Stimulated activated CD4-positive, alpha-beta T cell treated with anti-CD3 and anti-CD28 coated beads, Interleukin-15, amount 100 ng/mL, for 1 hour (primary cell): ENCODE data around the gene PGA5.
"Not testable (repeated sequence)": the region's sequence is repeated elsewhere in the genome, so short reads cannot be mapped to it uniquely, and the experiment has no call there.

Source experiments
- DNase-seq, 2 donors: peaks; one replicate each; pipeline ENCODE4 v3.0.0-alpha.2; 2020; ENCODE audit warnings: low read depth in 1 of 2, low spot score in 1 of 2

PGA5 gene

GRCh38 chr11:61240875-61241274 lies at the start of gene PGA5:
PGA5 (plus strand) TSS chr11:61241175; CDS start chr11:61241227, 52 bp downstream.
- DNase-seq: not testable (repeated sequence)

- no peak for DNase-seq
These were observed 47.4 kb upstream of the PGA5 start for GRCh38 chr11:61193596-61193995.

DNA sequence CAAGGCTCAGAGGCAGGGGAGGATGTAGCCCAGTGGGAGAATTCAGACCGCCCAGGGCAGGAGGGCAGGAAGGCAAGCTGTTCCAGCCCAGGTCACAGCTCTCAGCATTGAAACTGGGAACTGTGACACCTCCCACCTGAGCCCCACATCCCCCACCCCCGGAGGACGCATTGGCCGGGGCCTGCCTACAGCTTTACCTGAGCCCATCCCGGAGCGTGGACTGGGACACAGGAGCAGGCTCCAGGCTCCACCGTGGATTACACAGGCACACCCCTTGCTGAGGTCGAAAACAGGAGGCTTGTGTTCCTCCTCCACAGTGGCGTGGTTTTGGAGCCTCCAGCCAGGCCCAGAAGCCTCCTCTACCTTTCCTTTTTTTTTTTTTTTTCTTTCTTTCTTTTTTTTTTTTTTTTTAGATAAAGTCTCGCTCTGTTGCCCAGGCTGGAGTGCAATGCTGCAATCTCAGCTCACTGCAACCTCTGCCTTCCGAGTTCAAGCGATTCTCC lies 46.8 kb upstream of the PGA5 start:
- no peak for DNase-seq

DNA sequence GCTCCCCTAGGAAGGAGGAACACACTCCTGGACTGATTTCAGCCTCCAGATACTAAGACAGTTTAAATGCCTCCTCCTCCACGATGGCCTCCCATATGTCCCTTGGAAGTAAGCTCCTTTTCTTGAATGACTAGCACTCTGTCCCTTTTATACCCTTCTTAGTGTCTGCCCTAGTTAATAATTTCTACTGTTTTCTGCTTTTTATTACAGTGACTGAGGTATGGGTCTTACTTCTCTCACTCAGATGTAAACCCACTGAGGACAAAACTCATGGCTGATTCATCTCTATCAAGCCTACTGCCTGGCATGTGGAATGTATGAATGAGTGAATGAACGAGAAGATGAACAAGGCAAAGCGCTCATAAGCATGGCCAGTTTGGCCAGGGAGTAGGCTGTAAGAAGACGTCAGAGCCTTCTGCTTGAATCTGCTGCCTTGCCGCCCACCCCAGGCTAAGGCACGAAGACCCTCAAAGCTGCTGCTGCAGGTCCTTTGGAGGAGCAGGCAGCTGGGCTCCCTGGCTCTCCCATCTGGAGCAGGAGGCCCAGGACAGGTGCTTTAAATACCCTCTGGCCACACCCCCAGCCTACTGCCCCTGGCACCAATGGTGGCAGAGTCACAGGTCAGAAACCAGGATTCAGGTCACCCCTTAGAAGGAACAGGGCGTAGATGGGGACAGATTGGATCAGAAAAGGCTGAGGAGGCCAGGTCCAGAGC lies 45.8 kb upstream of the PGA5 start:
- no peak for DNase-seq

DNA sequence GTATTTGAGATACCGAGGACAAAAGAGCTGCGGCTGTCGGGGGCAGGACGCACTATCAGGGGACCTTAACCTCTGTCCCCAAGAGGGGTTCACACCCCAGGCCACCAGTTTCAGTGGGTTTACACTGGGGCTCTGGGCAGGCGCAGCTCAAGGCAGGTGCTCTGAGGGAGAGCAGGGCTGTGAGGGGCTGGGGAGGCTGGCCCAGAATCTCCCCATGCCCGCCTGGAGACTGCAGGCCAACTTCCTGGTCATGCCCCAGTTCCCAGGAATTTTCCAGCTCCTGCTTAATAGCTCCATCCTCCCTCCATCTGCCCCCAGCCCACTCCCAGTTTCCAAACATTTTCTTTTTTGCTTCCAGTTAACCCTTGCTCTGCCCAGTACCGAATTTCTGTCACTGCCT lies 45.3 kb upstream of the PGA5 start:
- DNase-seq: no peak

DNA sequence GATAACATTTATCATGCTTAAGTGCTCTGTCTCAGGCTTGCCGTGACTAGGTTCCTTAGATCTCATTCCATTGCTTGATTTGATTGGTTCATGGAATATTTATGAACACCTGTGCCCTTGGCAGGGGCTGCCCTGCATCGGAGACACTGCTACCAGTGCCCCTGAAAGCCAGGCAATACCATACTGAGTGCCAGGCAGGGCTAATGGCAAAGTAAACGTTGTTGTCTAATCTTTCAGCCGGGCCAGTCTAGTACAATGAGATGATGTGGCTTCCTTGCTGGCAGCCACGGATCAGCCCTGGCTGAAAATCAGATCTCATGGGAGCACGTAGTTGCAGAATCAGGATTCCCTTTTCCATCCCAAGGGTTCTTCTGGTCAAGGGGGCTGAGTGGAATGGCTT lies 42.6 kb upstream of the PGA5 start:
- DNase-seq: no peak

DNA sequence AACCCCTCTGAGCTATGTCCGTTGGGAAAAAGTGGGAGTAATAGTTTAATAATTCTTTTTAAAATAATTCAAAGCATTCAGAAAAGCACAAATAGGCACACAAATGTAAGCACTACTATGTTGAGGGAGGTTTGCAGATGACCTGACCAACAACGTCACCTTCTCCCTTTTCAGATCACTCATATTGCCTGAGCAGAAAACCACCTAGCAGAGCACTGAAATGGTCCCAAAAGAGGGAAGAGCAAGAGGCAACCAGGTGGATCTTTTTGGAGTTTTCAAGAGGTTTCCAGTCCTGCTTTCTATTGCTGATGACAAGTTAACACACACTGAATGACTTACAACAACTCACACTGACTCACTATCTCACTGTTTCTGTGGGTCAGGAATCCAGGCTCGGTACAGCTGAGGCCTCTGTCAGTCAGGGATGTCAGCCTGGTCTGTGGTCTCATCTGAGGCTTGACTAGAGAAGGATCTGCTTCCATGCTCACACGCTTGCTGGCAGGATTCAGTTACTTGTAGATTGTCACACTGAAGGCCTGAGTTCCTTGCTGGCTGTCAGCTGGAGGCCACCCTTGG lies 41.9 kb upstream of the PGA5 start:
- no peak for DNase-seq

GRCh38 chr11:61201476-61201875 lies 39.5 kb upstream of the PGA5 start:
- DNase-seq: no peak

DNA sequence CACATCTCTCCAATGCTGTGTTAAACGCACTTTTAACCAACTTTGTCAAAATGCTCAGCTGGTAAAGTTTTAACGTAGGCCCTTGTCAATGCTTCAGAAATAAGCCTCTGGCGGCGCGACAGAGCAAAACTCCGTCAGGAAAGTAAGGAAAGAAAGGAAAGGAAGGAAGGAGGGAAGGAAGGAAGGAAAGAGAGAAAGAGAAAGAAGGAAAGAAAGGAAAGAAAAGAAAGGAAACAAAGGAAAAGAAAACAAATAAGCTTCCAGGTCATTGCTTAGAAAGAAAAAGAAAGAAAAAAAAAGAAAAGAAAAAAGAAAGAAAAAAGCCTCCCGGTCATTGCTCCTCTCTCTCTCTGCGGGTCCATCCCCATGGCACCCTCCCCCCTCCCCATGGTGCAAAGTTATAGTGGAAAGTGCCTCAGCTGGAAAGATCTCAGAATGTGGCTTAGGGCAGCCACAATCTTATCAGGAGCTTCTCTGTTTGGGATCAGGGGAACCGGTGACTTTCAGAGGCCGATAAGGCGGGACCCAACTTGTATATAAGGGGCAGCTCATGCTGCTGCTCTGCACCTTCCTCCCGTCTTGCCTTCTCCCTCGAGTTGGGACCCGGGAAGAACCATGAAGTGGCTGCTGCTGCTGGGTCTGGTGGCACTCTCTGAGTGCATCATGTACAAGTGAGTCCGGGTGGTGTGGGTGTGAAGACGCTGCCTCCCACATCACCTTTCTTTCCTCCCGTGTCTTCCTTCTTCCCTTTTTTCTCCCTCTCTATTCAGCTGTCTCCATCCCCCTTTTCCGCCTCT lies 37.8 kb upstream of the PGA5 start, which contains the start of gene PGA3:
Gene PGA3, plus strand, starts transcription at position 566 of the 797 bp plus-strand sequence. Its CDS starts 50 bp downstream, at position 616.
- not testable (repeated sequence) for DNase-seq

DNA sequence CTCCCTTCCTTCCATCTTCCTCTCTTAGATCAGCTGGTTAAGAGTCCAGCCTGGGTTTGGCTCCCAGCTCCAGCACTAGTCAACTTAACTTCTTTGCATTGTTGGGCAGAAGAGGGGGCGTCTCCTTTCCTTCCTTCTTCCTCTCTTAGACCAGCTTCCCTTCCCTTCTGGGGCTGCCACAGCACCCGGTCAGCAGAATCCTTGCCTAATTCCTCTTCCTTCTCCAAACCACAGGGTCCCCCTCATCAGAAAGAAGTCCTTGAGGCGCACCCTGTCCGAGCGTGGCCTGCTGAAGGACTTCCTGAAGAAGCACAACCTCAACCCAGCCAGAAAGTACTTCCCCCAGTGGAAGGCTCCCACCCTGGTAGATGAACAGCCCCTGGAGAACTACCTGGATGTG lies 37.1 kb upstream of the PGA5 start:
- not testable (repeated sequence) for DNase-seq

DNA sequence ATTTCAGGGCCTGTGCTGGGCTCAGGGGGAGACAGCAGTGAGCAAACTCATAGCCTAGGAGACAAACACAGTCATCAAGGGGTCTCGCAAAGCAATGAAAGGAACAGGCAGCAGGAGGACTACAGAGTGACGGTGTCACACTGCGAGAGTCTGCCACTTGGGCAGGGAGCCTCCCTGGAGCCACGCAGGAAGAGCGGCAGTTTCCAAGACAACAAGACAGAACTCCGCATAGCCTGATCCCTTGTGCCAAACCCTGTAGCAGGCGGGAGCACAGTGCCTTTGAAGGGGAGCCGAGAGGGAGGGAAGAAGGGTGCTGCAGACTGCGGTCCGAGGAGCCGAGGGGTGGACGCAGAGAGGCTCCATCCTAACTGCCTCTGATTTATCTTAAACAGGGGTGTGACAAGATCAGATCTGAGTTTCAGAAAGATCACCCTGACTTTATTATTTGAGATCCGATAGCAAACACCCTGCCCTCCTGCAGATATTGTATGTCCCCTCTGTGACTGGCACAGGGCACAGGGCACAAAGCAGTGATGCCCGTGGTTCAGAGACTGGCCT lies 36.4 kb upstream of the PGA5 start:
- not testable (repeated sequence) for DNase-seq

- DNase-seq: not testable (repeated sequence)
These were observed 33.2 kb upstream of the PGA5 start for GRCh38 chr11:61207636-61208310.

GRCh38 chr11:61210629-61211028 lies 30.3 kb upstream of the PGA5 start:
- not testable (repeated sequence) for DNase-seq

- DNase-seq: not testable (repeated sequence)
These were observed 29.5 kb upstream of the PGA5 start for GRCh38 chr11:61211327-61211952.

DNA sequence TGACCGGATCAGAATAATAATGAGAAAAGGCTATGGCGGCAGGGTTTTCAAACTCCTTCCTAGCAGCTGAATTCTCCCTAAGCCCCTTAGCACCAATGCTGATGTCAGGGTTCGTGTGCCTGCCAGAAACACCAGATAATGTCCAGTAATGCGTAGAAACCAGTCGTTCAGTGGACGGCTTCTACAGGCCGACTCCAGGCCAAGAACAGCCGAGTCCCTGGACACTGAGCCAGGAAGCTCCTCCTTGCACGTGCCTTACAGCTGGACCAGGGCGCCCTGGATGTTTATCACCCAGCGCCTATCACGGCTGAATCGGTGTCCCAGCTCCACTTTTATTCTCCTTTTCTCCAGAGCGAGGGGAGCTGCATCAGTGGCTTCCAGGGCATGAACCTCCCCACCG lies 28.8 kb upstream of the PGA5 start:
- not testable (repeated sequence) for DNase-seq

DNA sequence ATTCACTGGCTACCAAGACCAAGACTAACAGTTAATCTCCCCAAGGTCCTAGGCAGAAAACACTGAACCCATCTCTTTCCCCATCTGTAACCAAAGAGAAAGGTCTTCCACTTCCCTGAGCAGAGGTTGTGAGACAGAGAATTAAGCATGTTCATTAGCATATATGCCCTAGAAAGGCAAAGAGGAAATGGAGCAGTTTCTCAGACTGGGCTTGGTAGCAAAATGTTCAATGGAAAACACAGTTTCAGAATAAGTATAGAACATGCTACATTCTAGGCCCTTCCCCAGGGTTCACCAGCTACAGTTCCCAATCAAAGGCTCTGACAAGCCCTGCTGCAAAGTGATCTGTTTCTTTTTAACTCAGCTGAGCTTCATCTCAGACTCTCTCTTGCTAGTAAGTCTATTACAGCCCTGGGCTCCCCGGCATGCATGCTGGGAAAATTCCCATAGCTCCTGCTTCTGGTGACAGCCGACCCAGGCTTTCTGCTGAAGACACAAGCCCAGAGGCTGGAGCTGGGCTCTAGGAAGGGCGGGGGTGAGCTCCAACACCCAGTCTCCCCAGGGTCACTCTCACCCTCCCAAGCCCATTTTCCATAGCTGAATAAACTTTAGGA lies 27.2 kb upstream of the PGA5 start:
- DNase-seq: not testable (repeated sequence)

DNA sequence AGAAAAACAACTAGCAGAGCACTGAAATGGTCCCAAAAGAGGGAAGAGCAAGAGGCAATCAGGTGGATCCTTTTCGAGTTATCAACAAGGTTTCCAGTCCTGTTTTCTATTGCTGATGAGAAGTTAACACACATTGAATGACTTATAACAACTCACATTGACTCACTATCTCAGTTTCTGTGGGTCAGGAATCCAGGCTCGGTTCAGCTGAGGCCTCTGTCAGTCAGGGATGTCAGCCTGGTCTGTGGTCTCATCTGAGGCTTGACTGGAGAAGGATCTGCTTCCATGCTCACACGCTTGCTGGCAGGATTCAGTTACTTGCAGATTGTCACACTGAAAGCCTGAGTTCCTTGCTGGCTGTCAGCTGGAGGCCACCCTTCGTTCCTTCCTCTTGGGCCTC lies 22.7 kb upstream of the PGA5 start:
- DNase-seq: not testable (repeated sequence)

- DNase-seq: not testable (repeated sequence)
These were observed 22.0 kb upstream of the PGA5 start for GRCh38 chr11:61219016-61219415.

DNA sequence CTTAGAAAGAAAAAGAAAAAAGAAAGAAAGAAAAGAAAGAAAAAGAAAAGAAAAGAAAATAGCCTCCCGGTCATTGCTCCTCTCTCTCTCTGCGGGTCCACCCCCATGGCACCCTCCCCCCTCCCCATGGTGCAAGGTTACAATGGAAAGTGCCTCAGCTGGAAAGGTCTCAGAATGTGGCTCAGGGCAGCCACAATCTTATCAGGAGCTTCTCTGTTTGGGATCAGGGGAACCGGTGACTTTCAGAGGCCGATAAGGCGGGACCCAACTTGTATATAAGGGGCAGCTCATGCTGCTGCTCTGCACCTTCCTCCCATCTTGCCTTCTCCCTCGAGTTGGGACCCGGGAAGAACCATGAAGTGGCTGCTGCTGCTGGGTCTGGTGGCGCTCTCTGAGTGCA lies 18.9 kb upstream of the PGA5 start, which contains the start of gene PGA4:
Gene PGA4, plus strand, starts transcription at position 301 of the 400 bp plus-strand sequence. Its CDS starts 54 bp downstream, at position 355.
- DNase-seq: not testable (repeated sequence)

DNA sequence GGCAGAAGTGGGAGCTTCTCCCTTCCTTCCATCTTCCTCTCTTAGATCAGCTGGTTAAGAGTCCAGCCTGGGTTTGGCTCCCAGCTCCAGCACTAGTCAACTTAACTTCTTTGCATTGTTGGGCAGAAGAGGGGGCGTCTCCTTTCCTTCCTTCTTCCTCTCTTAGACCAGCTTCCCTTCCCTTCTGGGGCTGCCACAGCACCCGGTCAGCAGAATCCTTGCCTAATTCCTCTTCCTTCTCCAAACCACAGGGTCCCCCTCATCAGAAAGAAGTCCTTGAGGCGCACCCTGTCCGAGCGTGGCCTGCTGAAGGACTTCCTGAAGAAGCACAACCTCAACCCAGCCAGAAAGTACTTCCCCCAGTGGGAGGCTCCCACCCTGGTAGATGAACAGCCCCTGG lies 18.3 kb upstream of the PGA5 start:
- DNase-seq: not testable (repeated sequence)
